ENCODE data around the gene PSMD2.

Gene PSMD2

GRCh38 chr3:184290331-184290730 is 8.7 kb upstream of the PSMD2 start:
- Histone ChIP-seq H3K27me3 (ENCODE audit: insufficient read depth, low read depth) (no peaks in the 10 kb centered on the region; the same call in 1 of the 2 replicates), H3K9ac (no peak overlapping the region), H2AFZ (ENCODE audit: low read depth) (no peak overlapping the region), H3K36me3 (ENCODE audit: insufficient read depth) (no peaks in the 10 kb centered on the region), H3K4me3 (IDR thresholded peaks at IDR 0.05; ENCODE audit: insufficient read depth, low read depth, low read length) (no peak overlapping the region), H4K20me1 (ENCODE audit: insufficient read depth) (no peaks in the 10 kb centered on the region), H3K27ac (no peak overlapping the region), H3K4me2 (no peak overlapping the region), H3K79me2 (ENCODE audit: insufficient read depth, low read depth) (no peaks in the 10 kb centered on the region), H3K4me1 (ENCODE audit: low read depth, poor library complexity, severe bottlenecking) (no peaks in the 10 kb centered on the region)
- TF ChIP-seq CTCF (conservative IDR thresholded peaks at IDR 0.05; ENCODE audit: low read depth, low read length), result no peak

DNA sequence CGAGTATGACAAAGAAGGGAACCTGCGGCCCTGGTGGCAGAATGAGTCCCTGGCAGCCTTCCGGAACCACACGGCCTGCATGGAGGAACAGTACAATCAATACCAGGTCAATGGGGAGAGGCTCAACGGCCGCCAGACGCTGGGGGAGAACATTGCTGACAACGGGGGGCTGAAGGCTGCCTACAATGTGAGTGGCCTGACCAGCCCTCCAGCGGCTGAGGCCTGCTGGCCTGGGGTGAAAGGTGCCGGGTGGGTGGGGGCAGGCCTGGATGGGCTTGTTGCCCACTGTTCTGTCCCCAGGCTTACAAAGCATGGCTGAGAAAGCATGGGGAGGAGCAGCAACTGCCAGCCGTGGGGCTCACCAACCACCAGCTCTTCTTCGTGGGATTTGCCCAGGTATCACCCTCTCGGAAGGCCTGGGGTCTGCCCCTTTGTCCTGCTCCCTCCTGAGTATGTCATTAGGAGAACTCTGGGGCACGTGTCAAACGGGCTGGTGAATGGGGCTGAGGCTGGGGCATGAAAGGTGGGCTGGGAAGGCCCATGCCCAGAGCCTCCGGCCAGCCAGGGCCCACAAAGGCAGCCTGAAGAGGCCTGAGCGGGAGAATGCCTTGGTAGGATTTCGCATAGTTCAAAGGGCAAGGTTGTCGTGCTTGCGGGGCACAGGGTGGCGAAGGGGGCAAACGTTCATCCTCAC is 7.8 kb upstream of the PSMD2 start:
- Histone ChIP-seq H3K4me1 (ENCODE audit: low read depth, poor library complexity, severe bottlenecking) (no peaks in the 10 kb centered on the region), H4K20me1 (ENCODE audit: insufficient read depth) (no peaks in the 10 kb centered on the region), H3K4me3 (IDR thresholded peaks at IDR 0.05; ENCODE audit: insufficient read depth, low read depth, low read length) (no peak overlapping the region), H3K79me2 (ENCODE audit: insufficient read depth, low read depth) (no peaks in the 10 kb centered on the region), H3K4me2 (no peak overlapping the region), H3K36me3 (ENCODE audit: insufficient read depth) (no peaks in the 10 kb centered on the region), H3K9ac (no peak overlapping the region), H3K27ac (no peak overlapping the region), H2AFZ (ENCODE audit: low read depth) (no peak overlapping the region), H3K27me3 (ENCODE audit: insufficient read depth, low read depth) (no peaks in the 10 kb centered on the region; the same call in 1 of the 2 replicates)
- no peak for TF ChIP-seq CTCF (conservative IDR thresholded peaks at IDR 0.05; ENCODE audit: low read depth, low read length)

GRCh38 chr3:184291738-184292445 is 7.1 kb upstream of the PSMD2 start:
- no peak overlapping the region for H2AFZ ChIP-seq (ENCODE audit: low read depth)
- H3K4me1 ChIP-seq (ENCODE audit: low read depth, poor library complexity, severe bottlenecking), result no peaks in the 10 kb centered on the region
- H3K4me2 ChIP-seq, result no peak overlapping the region
- no peak overlapping the region for H3K27ac ChIP-seq
- no peak overlapping the region for H3K9ac ChIP-seq
- H3K36me3 ChIP-seq (ENCODE audit: insufficient read depth), result no peaks in the 10 kb centered on the region
- no peaks in the 10 kb centered on the region for H4K20me1 ChIP-seq (ENCODE audit: insufficient read depth)
- TF ChIP-seq CTCF (conservative IDR thresholded peaks at IDR 0.05; ENCODE audit: low read depth, low read length), result no peak
- no peaks in the 10 kb centered on the region for H3K79me2 ChIP-seq (ENCODE audit: insufficient read depth, low read depth)
- no peaks in the 10 kb centered on the region for H3K27me3 ChIP-seq (ENCODE audit: insufficient read depth, low read depth)
- H3K4me3 ChIP-seq (IDR thresholded peaks at IDR 0.05; ENCODE audit: insufficient read depth, low read depth, low read length), result no peak overlapping the region

- Histone ChIP-seq H3K27me3 (ENCODE audit: insufficient read depth, low read depth) (no peaks in the 10 kb centered on the region), H3K4me1 (ENCODE audit: low read depth, poor library complexity, severe bottlenecking) (peaks cover 10% of the 10 kb centered on the region), H3K79me2 (ENCODE audit: insufficient read depth, low read depth) (peaks cover 15% of the 10 kb centered on the region), H3K27ac (no peak overlapping the region), H2AFZ (ENCODE audit: low read depth) (no peak overlapping the region), H3K36me3 (ENCODE audit: insufficient read depth) (no peaks in the 10 kb centered on the region; the same call in 1 of the 2 replicates), H3K4me3 (IDR thresholded peaks at IDR 0.05; ENCODE audit: insufficient read depth, low read depth, low read length) (no peak overlapping the region), H3K4me2 (no peak overlapping the region), H4K20me1 (ENCODE audit: insufficient read depth) (no peaks in the 10 kb centered on the region), H3K9ac (no peak overlapping the region)
- no peak for TF ChIP-seq CTCF (conservative IDR thresholded peaks at IDR 0.05; ENCODE audit: low read depth, low read length)
Measured at GRCh38 chr3:184295771-184296170, 3.3 kb upstream of the PSMD2 start.
